Heart left ventricle (tissue), 13 donors: ENCODE measurements around the gene LRRC37A3.
"Not testable (repeated sequence)": the region's sequence is repeated elsewhere in the genome, so short reads cannot be mapped to it uniquely, and the experiment has no call there.

Experiments
- POLR2A ChIP-seq, 2 donors: fragments of 450-650 bp; IDR thresholded peaks; one replicate each; pipeline ENCODE4 v1.6.1; 2017; ENCODE audit warnings: antibody characterized with exemption in 2 of 2, mild to moderate bottlenecking in 2 of 2, moderate library complexity in 2 of 2
- TF ChIP-seq, protein P1 (sequence below), 12 donors: fragments of 200-600 bp; sonication (generic) in 4 of 12; IDR thresholded peaks; one replicate each; pipeline versions ENCODE4 v1.5.0 to v1.8.0; 2018 to 2022; ENCODE audit warnings: antibody characterized with exemption in 12 of 12, mild to moderate bottlenecking in 5 of 12
- donor health status: ischemic (EF 13 %, LVEDD 7.1; RV severe dilation, severe dysfunction).
- donor health status: DM: no; HTN: yes; CAD: no.
- donor health status: DM: no; HTN: no; CAD: no.
- donor health status: ischemic (EF 25% LVEDD 6.9; RV normal size, moderate dysfunction).
- donor health status: ischemic (EF 25% LVEDD 5.7; RV mildly dilated, moderate dysfunction).
- donor health status: ischemic (EF 35%, LVEDD 5.7; RV mildly dilated, moderate dysfunction).
- donor health status: nonischemic (EF 11% LVEDD 7.7; RV severe dilation, severe dysfunction).
- donor health status: DM: yes; HTN: yes; CAD: no.
- donor health status: PGD.
- donor health status: ischemic (EF 29% LVEDD 5.4; RV normal size, mild dysfunction).
- donor health status: nonischemic (EF 23%, LVEDD 6.1; RV moderate dilation, normal function).

DNA sequence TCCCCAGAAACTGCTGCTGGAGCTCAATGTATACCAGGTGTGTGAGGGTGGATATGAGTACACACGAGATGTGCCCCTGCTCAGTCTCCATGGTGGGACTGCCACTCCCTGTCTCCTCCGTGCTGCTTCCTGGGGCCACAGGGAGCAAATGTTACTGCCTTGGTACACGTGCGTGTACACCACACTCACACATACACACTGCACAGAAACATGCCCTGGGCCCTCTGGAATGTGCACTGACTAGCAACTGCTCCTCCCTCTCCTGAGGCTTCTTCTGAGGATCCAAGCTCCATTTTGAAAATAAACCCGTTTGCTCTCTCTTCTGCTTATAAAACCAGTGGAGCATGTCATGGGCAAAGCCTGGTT lies 103.5 kb downstream of the LRRC37A3 start:
- TF ChIP-seq, protein P1, sequence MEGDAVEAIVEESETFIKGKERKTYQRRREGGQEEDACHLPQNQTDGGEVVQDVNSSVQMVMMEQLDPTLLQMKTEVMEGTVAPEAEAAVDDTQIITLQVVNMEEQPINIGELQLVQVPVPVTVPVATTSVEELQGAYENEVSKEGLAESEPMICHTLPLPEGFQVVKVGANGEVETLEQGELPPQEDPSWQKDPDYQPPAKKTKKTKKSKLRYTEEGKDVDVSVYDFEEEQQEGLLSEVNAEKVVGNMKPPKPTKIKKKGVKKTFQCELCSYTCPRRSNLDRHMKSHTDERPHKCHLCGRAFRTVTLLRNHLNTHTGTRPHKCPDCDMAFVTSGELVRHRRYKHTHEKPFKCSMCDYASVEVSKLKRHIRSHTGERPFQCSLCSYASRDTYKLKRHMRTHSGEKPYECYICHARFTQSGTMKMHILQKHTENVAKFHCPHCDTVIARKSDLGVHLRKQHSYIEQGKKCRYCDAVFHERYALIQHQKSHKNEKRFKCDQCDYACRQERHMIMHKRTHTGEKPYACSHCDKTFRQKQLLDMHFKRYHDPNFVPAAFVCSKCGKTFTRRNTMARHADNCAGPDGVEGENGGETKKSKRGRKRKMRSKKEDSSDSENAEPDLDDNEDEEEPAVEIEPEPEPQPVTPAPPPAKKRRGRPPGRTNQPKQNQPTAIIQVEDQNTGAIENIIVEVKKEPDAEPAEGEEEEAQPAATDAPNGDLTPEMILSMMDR (IDR thresholded peaks at IDR 0.05): not testable (repeated sequence)
- not testable (repeated sequence) for TF ChIP-seq POLR2A (IDR thresholded peaks at IDR 0.05)
